ENCODE results near the gene SPEM3.
A peak's percentile ranks its signal among the peaks of the same experiment; 100 is the strongest.

The SPEM3 gene

GRCh38 chr17:7403043-7403726, 25.5 kb upstream of the SPEM3 start:
- intact Hi-C loops (cut with DNase I), result no loop called here
- peak in 3 of 42 donors; percentile 11 to 38 (median 31) for DNase-seq

GRCh38 chr17:7403727-7403976, 25.0 kb upstream of the SPEM3 start:
- DNase-seq, result no peak
- intact Hi-C loops (cut with DNase I), result no loop called here

DNA sequence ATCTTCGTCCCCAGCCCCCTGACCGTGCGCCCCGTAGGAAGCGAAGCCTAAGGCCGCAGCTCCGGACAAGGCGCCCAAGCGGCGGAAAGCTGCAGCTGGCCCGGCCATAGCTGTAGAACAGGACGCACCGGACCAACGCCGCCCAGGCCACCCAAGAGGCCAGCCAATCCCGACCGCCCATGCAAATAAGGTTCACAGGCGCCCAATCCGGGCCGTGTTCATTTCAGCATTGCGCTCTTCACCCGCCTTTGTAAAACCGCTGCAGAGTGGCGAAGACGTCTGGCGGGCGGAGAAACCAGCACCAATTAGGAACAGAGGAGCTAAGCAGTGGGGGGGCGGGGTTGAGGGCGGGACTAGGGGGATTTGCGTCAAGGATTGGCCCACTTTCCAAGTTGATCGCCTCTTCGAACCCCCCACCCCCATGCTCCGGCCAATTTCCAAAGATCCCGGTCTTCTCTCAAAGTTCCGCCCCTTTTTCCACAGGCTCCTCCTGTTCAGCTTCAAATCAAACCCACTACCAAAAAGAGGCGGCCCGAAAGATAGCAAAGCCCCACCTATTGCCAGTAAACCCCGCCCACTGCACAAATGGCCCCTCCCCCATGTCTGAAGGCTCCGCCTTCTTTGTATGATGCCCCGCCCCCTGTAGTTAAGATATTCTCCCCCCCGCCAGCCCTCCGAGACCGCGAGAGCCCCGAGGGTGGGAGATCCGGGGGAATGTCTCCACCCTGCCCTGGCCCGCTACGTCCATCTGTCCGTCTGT, 24.5 kb upstream of the SPEM3 start, which contains the start of gene TMEM256:
TSS of gene TMEM256 (minus strand) at position 121 of the 760 bp plus-strand sequence. CDS start at position 108, 13 bp downstream.
- peak; percentile 97 to 100 (median 99) for DNase-seq
- intact Hi-C loops (cut with DNase I), result no loop called here

- DNase-seq, result peak in 13 of 42 donors; percentile 44 to 90 (median 84)
- intact Hi-C loops (cut with DNase I), result no loop called here
Measured at GRCh38 chr17:7404737-7405349, 23.8 kb upstream of the SPEM3 start.

- peak in 29 of 42 donors; percentile 9 to 61 (median 38) for DNase-seq
- intact Hi-C loops (cut with DNase I), result no loop called here
Measured at GRCh38 chr17:7405350-7406234, 23.1 kb upstream of the SPEM3 start.

DNA sequence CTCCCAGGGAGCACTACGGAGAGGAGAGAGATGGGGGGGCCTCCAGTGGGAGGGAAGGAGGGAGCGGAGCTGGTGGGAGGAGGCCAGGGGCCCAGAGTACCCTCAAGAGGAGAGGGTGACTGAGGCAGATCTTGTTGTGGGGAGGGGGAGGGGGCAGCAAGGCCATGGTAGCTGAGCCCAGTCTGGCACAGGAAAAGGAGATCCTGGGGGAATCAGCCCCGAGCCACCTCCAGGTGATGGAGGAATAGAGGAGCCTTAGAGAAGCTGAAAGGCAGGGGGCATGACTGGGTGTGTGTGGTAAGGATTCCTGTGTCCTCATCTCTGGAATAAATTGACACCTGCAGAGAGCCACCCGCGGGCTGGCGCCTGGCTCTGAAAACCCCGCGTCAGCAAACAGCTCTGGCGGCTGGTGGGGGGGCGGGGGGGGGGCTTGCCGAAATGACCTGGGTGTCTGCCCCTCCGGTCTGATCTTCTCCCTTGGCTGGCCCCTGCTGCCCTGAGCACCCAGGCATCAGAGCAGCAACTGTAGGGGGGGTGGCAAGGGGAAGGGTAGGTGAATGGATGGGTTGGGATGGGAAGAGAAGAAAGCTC, 22.3 kb upstream of the SPEM3 start:
- intact Hi-C loops (cut with DNase I), result no loop called here
- peak in 8 of 42 donors; percentile 8 to 54 (median 33) for DNase-seq

DNA sequence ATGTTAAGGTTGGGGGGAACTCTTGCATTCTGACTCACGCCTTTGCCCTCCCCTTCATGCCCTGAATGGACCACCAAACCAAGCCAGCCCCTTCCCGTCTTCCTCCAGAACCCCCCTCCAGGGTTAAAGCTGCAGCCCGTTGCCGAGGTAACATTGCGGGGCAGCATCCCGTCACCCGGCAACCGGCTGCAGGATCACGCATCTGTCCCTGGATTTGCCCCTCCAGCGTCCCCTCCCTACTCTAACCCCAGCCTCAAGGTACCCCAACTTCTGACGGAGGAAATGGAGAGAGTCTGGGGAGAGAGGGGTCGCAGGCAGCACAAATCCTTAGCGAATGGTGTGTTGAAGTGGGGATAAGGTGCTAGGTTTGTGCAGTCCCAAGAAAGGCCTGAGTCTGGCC, 21.6 kb upstream of the SPEM3 start:
- intact Hi-C loops (cut with DNase I), result no loop called here
- peak in 1 of 42 donors; percentile 34 for DNase-seq

- intact Hi-C loops (cut with DNase I), result no loop called here
- no peak for DNase-seq
Measured at GRCh38 chr17:7407485-7408251, 21.0 kb upstream of the SPEM3 start, which contains the start of gene NLGN2. Gene NLGN2 (plus strand): TSS chr17:7407845. CDS start chr17:7408256, 411 bp downstream.

DNA sequence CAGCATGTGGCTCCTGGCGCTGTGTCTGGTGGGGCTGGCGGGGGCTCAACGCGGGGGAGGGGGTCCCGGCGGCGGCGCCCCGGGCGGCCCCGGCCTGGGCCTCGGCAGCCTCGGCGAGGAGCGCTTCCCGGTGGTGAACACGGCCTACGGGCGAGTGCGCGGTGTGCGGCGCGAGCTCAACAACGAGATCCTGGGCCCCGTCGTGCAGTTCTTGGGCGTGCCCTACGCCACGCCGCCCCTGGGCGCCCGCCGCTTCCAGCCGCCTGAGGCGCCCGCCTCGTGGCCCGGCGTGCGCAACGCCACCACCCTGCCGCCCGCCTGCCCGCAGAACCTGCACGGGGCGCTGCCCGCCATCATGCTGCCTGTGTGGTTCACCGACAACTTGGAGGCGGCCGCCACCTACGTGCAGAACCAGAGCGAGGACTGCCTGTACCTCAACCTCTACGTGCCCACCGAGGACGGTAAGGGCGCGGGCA, 20.4 kb upstream of the SPEM3 start:
- intact Hi-C loops (cut with DNase I), result no loop called here
- peak in 6 of 42 donors; percentile 12 to 50 (median 30) for DNase-seq

GRCh38 chr17:7408863-7409262, 19.8 kb upstream of the SPEM3 start:
- intact Hi-C loops (cut with DNase I), result no loop called here
- peak in 39 of 42 donors; percentile 34 to 89 (median 72) for DNase-seq

- DNase-seq, result peak in 10 of 42 donors; percentile 8 to 64 (median 46)
- intact Hi-C loops (cut with DNase I), result no loop called here
Measured at GRCh38 chr17:7409716-7410115, 18.9 kb upstream of the SPEM3 start.

DNA sequence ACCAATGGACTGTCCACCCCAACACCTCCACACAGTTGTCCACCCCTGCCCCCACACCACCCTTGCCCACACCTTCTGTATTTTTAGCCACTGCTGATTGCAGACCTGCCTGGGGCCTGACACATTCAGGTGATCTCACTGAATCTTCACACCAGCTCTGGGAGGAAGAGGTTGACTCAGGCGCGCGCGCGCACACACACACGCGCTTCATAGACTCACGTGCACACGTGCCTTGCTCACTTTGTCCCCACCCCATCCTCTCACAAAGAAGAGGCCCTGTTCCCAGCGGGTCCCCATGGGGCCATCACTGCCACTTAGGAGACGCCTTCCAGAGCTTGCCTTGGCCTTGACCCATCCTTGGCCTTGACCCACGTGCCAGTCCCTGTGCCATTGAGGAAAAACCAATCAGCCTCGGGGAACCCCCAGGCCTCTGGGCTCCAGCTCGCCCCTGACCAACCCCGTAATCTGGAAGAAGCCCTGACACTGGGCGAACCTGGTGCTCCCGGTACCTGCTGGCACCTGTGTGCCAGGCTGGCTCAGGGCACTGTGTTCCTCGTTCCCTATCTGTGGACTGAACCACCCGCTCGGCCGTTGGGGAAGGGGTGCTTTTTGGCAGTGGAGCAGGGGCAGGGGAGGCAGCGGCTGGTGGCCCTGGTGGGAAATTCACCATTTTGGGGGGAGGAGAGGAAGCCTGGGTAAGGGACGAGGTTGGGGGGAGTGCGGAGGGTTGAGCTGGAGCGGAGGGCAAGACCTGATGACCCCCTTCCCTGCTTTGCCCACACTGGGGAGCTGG, 17.8 kb upstream of the SPEM3 start:
- peak in 20 of 42 donors; percentile 25 to 68 (median 46) for DNase-seq
- intact Hi-C loops (cut with DNase I), result no loop called here

DNA sequence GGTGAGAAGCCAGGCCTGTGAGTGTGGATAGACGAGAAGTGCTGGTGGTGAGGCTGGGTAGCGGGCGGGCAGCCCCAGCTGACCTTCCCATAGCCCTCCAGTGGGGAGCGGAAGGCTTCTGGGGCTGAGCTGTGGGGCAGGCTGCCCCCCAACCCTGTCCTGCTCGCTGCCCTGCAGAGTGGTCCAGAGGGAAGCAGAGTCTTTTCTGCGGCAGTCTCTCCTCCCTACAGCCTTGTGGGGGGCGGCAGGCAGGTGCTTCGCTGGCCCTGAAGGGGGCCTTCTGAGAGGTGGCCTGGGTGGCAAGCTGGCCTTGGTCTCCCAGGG, 17.3 kb upstream of the SPEM3 start:
- intact Hi-C loops (cut with DNase I), result no loop called here
- no peak for DNase-seq

DNA sequence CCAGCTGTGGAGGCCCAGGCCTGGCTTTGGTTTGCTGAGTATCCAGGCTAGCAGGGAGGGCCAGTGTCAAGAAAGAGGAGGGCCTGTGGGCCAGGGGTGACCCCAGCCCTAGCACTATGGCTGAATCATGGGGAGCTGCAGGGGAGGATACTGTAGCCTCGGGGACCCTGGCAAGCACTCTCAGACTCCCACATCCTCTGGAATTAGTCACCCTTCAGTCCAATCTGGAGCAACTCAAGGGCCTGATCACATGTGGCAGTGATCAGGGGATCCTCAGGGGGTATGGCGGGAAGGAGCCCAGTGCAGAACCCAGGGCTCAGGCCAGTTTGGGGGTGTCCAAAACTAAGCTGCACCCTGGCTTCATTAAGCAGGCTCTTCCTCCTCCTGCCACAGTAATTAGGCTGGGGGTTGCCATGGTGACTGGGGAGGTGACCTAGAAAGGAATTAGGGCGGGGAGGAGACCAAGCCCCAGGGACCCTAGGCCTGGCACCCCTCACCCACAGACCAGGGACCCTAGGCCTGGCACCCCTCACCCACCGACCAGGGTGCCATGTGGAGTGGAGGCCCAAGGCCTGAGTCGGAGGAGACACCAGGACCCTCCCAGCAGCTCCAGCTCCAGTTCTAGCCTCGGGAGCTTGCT, 15.2 kb upstream of the SPEM3 start:
- DNase-seq, result peak in 1 of 42 donors; percentile 58
- intact Hi-C loops (cut with DNase I), result no loop called here

GRCh38 chr17:7414837-7415236, 13.8 kb upstream of the SPEM3 start:
- intact Hi-C loops (cut with DNase I), result no loop called here
- no peak for DNase-seq

DNA sequence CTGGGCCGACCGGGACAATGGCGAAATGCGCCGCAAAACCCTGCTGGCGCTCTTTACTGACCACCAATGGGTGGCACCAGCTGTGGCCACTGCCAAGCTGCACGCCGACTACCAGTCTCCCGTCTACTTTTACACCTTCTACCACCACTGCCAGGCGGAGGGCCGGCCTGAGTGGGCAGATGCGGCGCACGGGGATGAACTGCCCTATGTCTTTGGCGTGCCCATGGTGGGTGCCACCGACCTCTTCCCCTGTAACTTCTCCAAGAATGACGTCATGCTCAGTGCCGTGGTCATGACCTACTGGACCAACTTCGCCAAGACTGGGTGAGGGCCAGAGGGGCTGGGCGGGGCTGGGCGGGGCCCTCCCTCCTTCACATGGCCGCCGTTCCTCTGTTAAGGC, 12.9 kb upstream of the SPEM3 start:
- no peak for DNase-seq
- intact Hi-C loops (cut with DNase I), result no loop called here

GRCh38 chr17:7416323-7416722, 12.3 kb upstream of the SPEM3 start:
- intact Hi-C loops (cut with DNase I), result no loop called here
- DNase-seq, result peak in 2 of 42 donors; percentile 42 to 54
